ENCODE measurements around the gene SRGAP1.

- TF ChIP-seq CTCF (tag by site-specific recombination; IDR thresholded peaks at IDR 0.05) (no peak), ZNF513 (tag by site-specific recombination; IDR thresholded peaks at IDR 0.05) (no peak), YY1 (tag by site-specific recombination; IDR thresholded peaks at IDR 0.05) (no peak)
These were observed 241.5 kb downstream of the SRGAP1 start for GRCh38 chr12:64085996-64086395.
